HG02798 (cell line): ENCODE measurements around the gene PITPNM1.

ENCODE experiments used
- ATAC-seq: cut with Tn5 transposase; IDR thresholded peaks from one replicate; pipeline ENCODE4 v1.9.1; 2021; ENCODE audit warnings: mild to moderate bottlenecking; ENCODE audit not compliant: unreplicated experiment, poor library complexity

The PITPNM1 gene

DNA sequence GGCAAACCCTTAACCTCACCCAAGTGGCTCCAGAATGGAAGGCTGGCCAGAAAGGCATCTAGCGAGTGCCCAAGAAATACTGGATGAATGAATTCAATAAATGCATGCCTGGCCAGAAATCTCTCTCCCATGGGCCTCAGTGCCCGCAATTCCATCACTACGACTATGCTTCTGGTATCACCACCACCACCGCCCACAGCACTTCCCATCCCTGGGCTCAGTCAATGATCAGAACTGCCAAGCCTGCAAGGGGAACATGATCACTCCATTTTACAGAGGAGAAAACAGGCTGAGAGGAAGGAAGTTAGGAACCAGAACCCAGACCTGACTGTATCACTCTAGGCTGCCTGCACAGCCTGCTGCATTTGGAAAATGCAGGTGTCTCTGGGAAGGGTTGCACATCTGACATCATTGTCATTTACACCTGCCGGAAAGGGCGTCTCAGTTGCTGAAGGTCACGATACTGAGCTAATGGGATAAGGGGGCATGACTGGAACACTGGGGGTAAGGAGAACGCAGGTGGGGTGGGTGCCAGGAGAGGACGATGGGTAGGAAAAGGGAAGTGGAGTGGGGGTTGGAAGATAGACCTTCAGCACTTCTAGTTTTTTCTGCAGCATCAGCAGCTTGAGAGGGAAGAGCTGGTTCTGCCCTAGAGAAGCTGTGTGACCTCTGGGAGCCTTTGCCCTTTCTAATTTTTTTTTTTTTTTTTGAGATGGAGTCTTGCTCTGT, 55.9 kb downstream of the PITPNM1 start:
- ATAC-seq = no peak

GRCh38 chr11:67448220-67448609, 56.9 kb downstream of the PITPNM1 start:
- no peak for ATAC-seq

DNA sequence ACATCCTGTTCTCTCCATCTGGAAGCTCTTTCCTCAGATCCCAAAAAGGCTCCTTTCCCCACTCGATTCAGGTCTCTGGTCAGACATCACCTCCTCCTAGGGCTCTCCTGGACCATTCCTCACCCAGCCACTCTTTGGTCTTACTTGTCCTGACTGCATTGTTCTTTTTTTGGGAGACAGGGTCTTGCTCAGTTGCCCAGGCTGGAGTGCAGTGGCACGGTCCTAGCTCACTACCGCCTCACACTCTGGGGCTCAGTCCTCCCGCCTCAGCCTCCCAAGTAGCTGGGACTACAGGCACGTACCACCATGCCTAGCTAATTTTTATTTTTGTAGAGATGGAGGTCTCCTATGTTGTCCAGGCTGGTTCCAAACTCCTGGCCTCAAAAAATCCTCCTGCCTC, 59.6 kb downstream of the PITPNM1 start:
- ATAC-seq = no peak

- no peak for ATAC-seq
These were observed 62.4 kb downstream of the PITPNM1 start for GRCh38 chr11:67442504-67443404.
